Transverse colon (tissue), 4 donors: Measurements from ENCODE around the gene CTXN3.

Experiments used
- POLR2A ChIP-seq: fragments of 450-650 bp; IDR thresholded peaks from one replicate; pipeline ENCODE4 v1.6.1; 2016; ENCODE audit warnings: antibody characterized with exemption, mild to moderate bottlenecking, moderate library complexity
- POLR2AphosphoS5 ChIP-seq, 3 donors: sonication (generic); formaldehyde crosslinking; IDR thresholded peaks; one replicate each; pipeline ENCODE4 v1.6.1; 2016; ENCODE audit warnings: antibody characterized with exemption in 3 of 3
- TF ChIP-seq, protein P1 (sequence below), 5 experiments: fragments of 200-600 bp in 3 of 5; fragments of 450-650 bp in 2 of 5; sonication (generic) in 3 of 5; IDR thresholded peaks; 1 replicate in 2 of 5; 2 replicates in 3 of 5; pipeline ENCODE4 v1.5.1; 2016 to 2017; ENCODE audit warnings: antibody characterized with exemption in 5 of 5, inconsistent platforms in 3 of 5, mild to moderate bottlenecking in 2 of 5, moderate library complexity in 1 of 5

DNA sequence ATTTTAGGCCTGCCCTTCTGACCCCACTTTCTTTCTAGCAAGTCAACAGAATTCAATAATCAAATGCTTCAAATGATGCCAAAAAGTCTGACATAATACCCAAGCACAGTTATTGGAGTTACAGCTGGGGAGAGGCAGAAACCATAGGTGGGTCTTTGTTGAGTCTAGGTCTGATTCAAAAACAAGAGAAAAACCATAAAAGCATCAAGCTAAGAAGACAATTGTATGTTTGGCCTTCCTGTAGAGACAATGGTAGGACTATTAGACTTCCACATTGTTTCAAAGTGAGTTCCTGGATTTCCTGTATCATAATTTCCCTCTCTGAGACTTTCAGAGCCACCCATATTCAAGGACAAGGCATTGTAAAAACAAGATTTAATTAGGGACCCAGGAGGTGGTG, 37.5 kb downstream of the CTXN3 start:
- TF ChIP-seq POLR2A (no peak), POLR2AphosphoS5 (IDR thresholded peaks at IDR 0.05) (no peak)
- TF ChIP-seq, protein P1, sequence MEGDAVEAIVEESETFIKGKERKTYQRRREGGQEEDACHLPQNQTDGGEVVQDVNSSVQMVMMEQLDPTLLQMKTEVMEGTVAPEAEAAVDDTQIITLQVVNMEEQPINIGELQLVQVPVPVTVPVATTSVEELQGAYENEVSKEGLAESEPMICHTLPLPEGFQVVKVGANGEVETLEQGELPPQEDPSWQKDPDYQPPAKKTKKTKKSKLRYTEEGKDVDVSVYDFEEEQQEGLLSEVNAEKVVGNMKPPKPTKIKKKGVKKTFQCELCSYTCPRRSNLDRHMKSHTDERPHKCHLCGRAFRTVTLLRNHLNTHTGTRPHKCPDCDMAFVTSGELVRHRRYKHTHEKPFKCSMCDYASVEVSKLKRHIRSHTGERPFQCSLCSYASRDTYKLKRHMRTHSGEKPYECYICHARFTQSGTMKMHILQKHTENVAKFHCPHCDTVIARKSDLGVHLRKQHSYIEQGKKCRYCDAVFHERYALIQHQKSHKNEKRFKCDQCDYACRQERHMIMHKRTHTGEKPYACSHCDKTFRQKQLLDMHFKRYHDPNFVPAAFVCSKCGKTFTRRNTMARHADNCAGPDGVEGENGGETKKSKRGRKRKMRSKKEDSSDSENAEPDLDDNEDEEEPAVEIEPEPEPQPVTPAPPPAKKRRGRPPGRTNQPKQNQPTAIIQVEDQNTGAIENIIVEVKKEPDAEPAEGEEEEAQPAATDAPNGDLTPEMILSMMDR (IDR thresholded peaks at IDR 0.05): no peak
